T1000 (cell line): Measurements from ENCODE around the gene PCDHGA7.
"Not testable (repeated sequence)": the region's sequence is repeated elsewhere in the genome, so short reads cannot be mapped to it uniquely, and the experiment has no call there.

Source experiments
- DNase-seq: peaks from one replicate; lab custom pipeline; 2025; ENCODE audit warnings: mixed read lengths; lab: John Stamatoyannopoulos, UW

PCDHGA7 gene

GRCh38 chr5:141430332-141431113 lies 48.0 kb downstream of the PCDHGA7 start, which contains the start of gene PCDHGA12:
Gene PCDHGA12, plus strand, starts transcription at chr5:141430507. Its CDS starts 253 bp downstream, at chr5:141430760.
- no peak for DNase-seq

GRCh38 chr5:141431286-141431685 lies 48.7 kb downstream of the PCDHGA7 start:
- no peak for DNase-seq

GRCh38 chr5:141432308-141432707 lies 49.8 kb downstream of the PCDHGA7 start:
- DNase-seq = not testable (repeated sequence)

GRCh38 chr5:141432726-141433125 lies 50.2 kb downstream of the PCDHGA7 start:
- DNase-seq = not testable (repeated sequence)

GRCh38 chr5:141434006-141434405 lies 51.5 kb downstream of the PCDHGA7 start:
- no peak for DNase-seq
